Colonic mucosa (tissue), 4 donors: ENCODE results near the gene CNOT1. TPM values are rescaled to one million over a fixed set of nuclear protein-coding genes. Genes with fewer than 3 reads are reported as not detected.

ENCODE experiments used
- DNase-seq: peaks from one replicate; pipeline ENCODE4 v3.0.0-alpha.2; 2020
- H3K27ac ChIP-seq: fragments of 200-600 bp; one replicate; pipeline ENCODE4 v1.8.0; 2021
- H3K27me3 ChIP-seq: fragments of 200-600 bp; one replicate; pipeline ENCODE4 v1.8.0; 2021
- H3K36me3 ChIP-seq: fragments of 200-600 bp; one replicate; pipeline ENCODE4 v1.8.0; 2021
- H3K4me1 ChIP-seq: fragments of 200-600 bp; one replicate; pipeline ENCODE4 v1.8.0; 2021; ENCODE audit warnings: mild to moderate bottlenecking
- H3K4me3 ChIP-seq: fragments of 200-600 bp; one replicate; pipeline ENCODE4 v1.8.0; 2021
- H3K9ac ChIP-seq, 2 donors: one replicate each; pipeline ENCODE4 v1.7.0; 2013; ENCODE audit warnings: control low read depth in 2 of 2, low read depth in 2 of 2, low read length in 2 of 2
- H3K9me3 ChIP-seq: fragments of 200-600 bp; one replicate; pipeline ENCODE4 v1.8.0; 2021
- intact Hi-C: fragments of 100-400 bp; cut with DNase I; formaldehyde crosslinking; loops from one replicate; pipeline ENCODE4 v1.14.1; 2022
- total RNA-seq, 2 donors: library from RNA; stranded (reverse); fragmentation: NEBNext Ultra II Directional in 1 of 2; extraction: Animal tissue kit (Norgen Biotek cat#: 25700) in 1 of 2; gene quantifications; one replicate each; pipeline ENCODE4 v1.2.1, GENCODE V29; 2021
- TF ChIP-seq, protein P1 (sequence below): fragments of 200-600 bp; IDR thresholded peaks from one replicate; pipeline ENCODE4 v1.8.0; 2022; ENCODE audit warnings: antibody characterized with exemption, mild to moderate bottlenecking
- donor health status: healthy.
- donor health status: DM: no; HTN: no; CAD: no.
- donor health status: DM: no; HTN: no; CAD: no.

Gene CNOT1
- total RNA-seq, 2 donors from 2014 or later = 237 to 268 TPM

DNA sequence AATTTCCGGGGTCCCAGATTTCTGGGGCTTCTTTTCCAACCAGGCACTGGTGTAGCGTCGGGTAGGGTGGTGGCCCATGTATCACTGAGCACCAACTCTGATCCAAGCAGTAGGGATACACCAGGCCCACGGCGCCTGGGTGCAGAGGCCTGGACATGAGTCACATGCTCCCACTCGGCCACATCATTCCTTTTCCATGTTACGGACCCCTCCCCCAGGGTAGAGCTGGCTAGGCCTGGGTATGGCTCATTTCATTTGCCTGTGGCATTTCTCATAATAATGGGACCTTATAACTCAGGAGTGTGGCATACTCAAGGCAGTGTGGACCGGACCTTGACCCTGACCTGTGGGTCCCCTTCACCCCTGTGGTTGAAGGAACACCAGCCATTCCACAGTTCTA, 147.7 kb downstream of the CNOT1 start:
- no peak overlapping the region for H3K27ac ChIP-seq
- no peaks in the 10 kb centered on the region for H3K36me3 ChIP-seq
- H3K4me1 ChIP-seq = no peaks in the 10 kb centered on the region
- intact Hi-C loops = no loop called here
- no peak for DNase-seq
- H3K27me3 ChIP-seq = no peaks in the 10 kb centered on the region
- no peak overlapping the region for H3K9ac ChIP-seq
- no peak overlapping the region for H3K4me3 ChIP-seq
- no peaks in the 10 kb centered on the region for H3K9me3 ChIP-seq
- TF ChIP-seq, protein P1, sequence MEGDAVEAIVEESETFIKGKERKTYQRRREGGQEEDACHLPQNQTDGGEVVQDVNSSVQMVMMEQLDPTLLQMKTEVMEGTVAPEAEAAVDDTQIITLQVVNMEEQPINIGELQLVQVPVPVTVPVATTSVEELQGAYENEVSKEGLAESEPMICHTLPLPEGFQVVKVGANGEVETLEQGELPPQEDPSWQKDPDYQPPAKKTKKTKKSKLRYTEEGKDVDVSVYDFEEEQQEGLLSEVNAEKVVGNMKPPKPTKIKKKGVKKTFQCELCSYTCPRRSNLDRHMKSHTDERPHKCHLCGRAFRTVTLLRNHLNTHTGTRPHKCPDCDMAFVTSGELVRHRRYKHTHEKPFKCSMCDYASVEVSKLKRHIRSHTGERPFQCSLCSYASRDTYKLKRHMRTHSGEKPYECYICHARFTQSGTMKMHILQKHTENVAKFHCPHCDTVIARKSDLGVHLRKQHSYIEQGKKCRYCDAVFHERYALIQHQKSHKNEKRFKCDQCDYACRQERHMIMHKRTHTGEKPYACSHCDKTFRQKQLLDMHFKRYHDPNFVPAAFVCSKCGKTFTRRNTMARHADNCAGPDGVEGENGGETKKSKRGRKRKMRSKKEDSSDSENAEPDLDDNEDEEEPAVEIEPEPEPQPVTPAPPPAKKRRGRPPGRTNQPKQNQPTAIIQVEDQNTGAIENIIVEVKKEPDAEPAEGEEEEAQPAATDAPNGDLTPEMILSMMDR = no peak

DNA sequence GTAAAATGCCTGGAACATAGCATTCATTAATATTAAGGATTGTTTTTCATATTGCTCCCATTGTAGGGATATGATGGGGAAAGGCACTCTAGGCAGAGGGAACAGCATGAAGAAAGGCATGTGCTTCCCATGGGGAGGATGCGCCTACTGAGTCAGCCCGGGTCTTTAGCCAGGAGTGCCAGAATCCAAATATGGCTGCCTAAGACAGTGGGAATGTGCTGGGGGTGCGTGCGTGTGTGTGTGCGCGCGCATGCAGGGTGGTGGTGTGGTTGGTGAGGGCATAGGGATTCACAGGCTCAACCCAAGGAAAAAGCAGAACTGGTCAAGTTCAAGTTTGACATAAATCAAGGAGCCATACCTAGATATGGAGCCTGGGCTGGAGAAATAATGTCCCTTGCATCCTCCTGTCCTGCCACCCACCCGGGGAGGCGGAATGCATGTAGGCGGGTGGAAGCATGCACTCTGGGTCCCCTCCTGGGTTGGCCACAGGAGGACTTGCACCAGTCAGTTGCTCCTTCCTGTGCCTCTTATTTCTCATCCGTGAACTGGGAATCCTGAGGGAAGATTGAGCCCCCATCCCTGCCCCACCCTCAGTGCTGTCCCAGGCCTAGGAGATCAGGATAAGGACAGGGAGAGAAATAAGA, 148.3 kb downstream of the CNOT1 start:
- intact Hi-C loops = no loop called here
- H3K4me3 ChIP-seq = no peak overlapping the region

DNA sequence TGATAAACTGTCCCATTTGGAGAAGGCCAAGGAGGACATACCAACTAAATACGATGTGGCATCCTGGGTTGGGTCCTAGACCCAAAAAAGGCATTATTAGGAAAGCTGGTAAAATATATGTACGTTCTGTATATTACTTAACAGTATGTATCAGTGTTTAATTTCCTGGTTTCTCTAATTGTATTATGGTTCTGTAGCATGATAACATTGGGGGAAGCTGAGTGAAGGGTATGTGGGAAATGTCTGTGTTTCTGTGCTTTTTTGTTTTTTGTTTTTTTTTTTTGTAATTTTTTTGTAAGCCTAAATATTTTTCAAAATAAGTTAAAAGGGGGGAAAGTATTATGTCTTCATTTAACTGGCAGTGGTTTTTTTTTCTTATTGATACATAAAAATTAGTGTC, 151.2 kb downstream of the CNOT1 start:
- H3K27ac ChIP-seq = no peak overlapping the region
- H3K4me1 ChIP-seq = no peaks in the 10 kb centered on the region
- H3K36me3 ChIP-seq = no peaks in the 10 kb centered on the region
- no peak overlapping the region for H3K4me3 ChIP-seq
- H3K9me3 ChIP-seq = no peaks in the 10 kb centered on the region
- TF ChIP-seq, protein P1 = no peak
- no peaks in the 10 kb centered on the region for H3K27me3 ChIP-seq
- intact Hi-C loops = no loop called here
- H3K9ac ChIP-seq = no peak overlapping the region
- DNase-seq = no peak

More for the DNA sequence above, 148.3 kb downstream of the CNOT1 start:
- Histone ChIP-seq H3K27me3 (no peaks in the 10 kb centered on the region), H3K4me1 (no peaks in the 10 kb centered on the region), H3K9ac (no peak overlapping the region), H3K36me3 (no peaks in the 10 kb centered on the region), H3K27ac (no peak overlapping the region), H3K9me3 (no peaks in the 10 kb centered on the region)
- no peak for DNase-seq
- TF ChIP-seq, protein P1 = no peak

DNA sequence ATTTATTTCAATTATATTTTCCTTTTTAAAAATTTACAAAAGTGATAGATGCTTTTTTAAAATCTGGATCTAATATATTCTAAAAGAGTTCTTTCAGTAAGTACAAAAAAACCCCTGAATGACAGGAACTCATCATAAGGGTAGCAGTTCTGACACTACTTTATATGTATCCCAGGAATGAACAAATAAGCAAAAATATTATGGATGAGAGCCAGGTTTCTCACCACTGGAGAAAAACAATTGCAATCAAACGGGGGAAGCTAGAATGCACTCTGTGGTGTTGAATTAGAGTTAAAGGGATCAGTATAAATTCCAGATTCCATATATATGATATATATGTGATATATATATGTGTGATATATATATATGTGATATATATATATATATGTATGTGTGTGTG, 152.8 kb downstream of the CNOT1 start:
- Histone ChIP-seq H3K9me3 (no peaks in the 10 kb centered on the region), H3K27ac (no peak overlapping the region), H3K4me1 (no peaks in the 10 kb centered on the region), H3K4me3 (no peak overlapping the region), H3K36me3 (no peaks in the 10 kb centered on the region), H3K9ac (no peak overlapping the region), H3K27me3 (no peaks in the 10 kb centered on the region)
- no peak for DNase-seq
- intact Hi-C loops = no loop called here
- TF ChIP-seq, protein P1 = no peak

DNA sequence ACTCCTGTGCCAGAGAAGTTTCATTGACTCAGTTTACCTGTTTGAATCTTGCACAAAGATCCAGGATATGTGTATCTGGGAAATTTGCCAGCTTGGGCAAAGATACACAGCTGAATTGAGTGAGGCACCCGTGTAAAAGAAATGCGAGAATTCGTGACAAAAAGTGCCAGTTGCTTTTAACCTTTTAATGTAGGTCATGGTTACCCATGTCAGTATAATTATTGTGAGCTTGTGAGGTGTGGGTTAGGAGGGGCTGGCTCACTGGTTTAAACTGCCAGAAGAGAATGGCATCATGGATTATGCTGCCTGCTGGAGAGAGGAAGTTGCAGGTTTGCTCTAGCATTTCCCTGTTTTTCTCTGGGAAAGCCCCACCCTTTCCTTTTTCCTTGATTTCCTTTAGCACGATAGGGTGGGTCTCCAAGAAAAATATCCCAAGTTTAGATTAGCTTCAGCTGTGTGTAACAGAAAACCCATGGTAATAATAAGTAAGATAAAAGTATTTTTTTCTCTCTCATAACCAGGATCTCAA, 154.5 kb downstream of the CNOT1 start:
- intact Hi-C loops = no loop called here
- Histone ChIP-seq H3K27ac (no peak overlapping the region), H3K36me3 (no peaks in the 10 kb centered on the region), H3K9ac (no peak overlapping the region), H3K4me3 (no peak overlapping the region), H3K27me3 (no peaks in the 10 kb centered on the region), H3K4me1 (no peaks in the 10 kb centered on the region), H3K9me3 (no peaks in the 10 kb centered on the region)
- DNase-seq = no peak
- TF ChIP-seq, protein P1 = no peak
